A549 (cell line): ENCODE data around the gene TRIO. TPM values are rescaled to one million over a fixed set of nuclear protein-coding genes. Genes with fewer than 3 reads are reported as not detected.

Experiments
- ATAC-seq, 2 experiments: fragments of 200-7000 bp in 1 of 2; fragments of >200 bp in 1 of 2; cut with Nextera tagmentation in 1 of 2; cut with Tn5 transposase in 1 of 2; 3 replicates each; pipeline versions ENCODE4 v1.8.0 to v1.9.1; 2018 to 2020; ENCODE audit warnings: mild to moderate bottlenecking in 1 of 2, moderate library complexity in 1 of 2
- CTCF ChIA-PET: fragments of 300-600 bp; sonication (Branson Sonifier 250); formaldehyde crosslinking; extraction: SDS; loops from one replicate; lab custom pipeline; 2021; ENCODE audit warnings: antibody characterized with exemption, inconsistent platforms; lab: Yijun Ruan, JAX
- POLR2A ChIA-PET: fragments of 350-600 bp; formaldehyde crosslinking; extraction: SDS; loops from one replicate; lab custom pipeline; 2021; ENCODE audit warnings: antibody characterized with exemption, inconsistent platforms; lab: Yijun Ruan, JAX
- DNase-seq, 2 experiments: peaks; one replicate each; pipeline versions ENCODE4 v3.0.0 to v3.0.0-alpha.2; 2011 to 2016; ENCODE audit warnings: low read depth in 1 of 2, low spot score in 1 of 2
- FAIRE-seq: peaks from 2 replicates; lab custom pipeline; 2011; peaks lifted over from hg19 to GRCh38; lab: Jason Lieb, UNC
- H3K27ac ChIP-seq, 2 experiments: fragments of >200 bp; sonication (Bioruptor Twin); formaldehyde crosslinking; 3 replicates each; pipeline ENCODE4 v1.5.1; 2016 to 2017
- H3K4me1 ChIP-seq: fragments of >200 bp; sonication (Bioruptor Twin); formaldehyde crosslinking; 3 replicates; pipeline ENCODE4 v1.6.1; 2016
- H3K4me2 ChIP-seq: fragments of >200 bp; sonication (Bioruptor Twin); formaldehyde crosslinking; 3 replicates; pipeline ENCODE4 v1.6.1; 2016
- H3K4me3 ChIP-seq: fragments of >200 bp; sonication (Bioruptor Twin); formaldehyde crosslinking; 3 replicates; pipeline ENCODE4 v1.5.1; 2016
- H3K9me3 ChIP-seq: fragments of >200 bp; sonication (Bioruptor Twin); formaldehyde crosslinking; 3 replicates; pipeline ENCODE4 v1.6.1; 2016
- CBX8 ChIP-seq: fragments of 200-600 bp; sonication (generic); IDR thresholded peaks from 2 replicates; pipeline ENCODE4 v1.6.1; 2016
- CEBPB ChIP-seq, 2 experiments: fragments of >200 bp in 1 of 2; sonication (Bioruptor Twin) in 1 of 2; formaldehyde crosslinking in 1 of 2; IDR thresholded peaks; 2 replicates each; pipeline ENCODE4 v1.6.1; 2012 to 2016
- CHD2 ChIP-seq: fragments of 150-350 bp; IDR thresholded peaks from 2 replicates; pipeline ENCODE4 v1.6.1; 2014; ENCODE audit warnings: low read length; ENCODE audit not compliant: partially characterized antibody
- EHF ChIP-seq: fragments of 250-450 bp; sonication (Bioruptor Pico); IDR thresholded peaks from 2 replicates; pipeline ENCODE4 v1.5.0; 2020; ENCODE audit warnings: mild to moderate bottlenecking
- EP300 ChIP-seq, 2 experiments: fragments of >200 bp; sonication (Bioruptor Twin); formaldehyde crosslinking; IDR thresholded peaks; 2 replicates in 1 of 2; 3 replicates in 1 of 2; pipeline ENCODE4 v1.6.1; 2016 to 2017
- ESRRA ChIP-seq: fragments of 150-350 bp; IDR thresholded peaks from 2 replicates; pipeline ENCODE4 v1.6.1; 2014; ENCODE audit warnings: mild to moderate bottlenecking, low read length, borderline replicate concordance
- HOXA7 ChIP-seq: fragments of 250-450 bp; sonication (Bioruptor Pico); IDR thresholded peaks from 2 replicates; pipeline ENCODE4 v1.5.0; 2020; ENCODE audit warnings: mild to moderate bottlenecking, moderate library complexity
- JUNB ChIP-seq: fragments of >200 bp; sonication (Bioruptor Twin); formaldehyde crosslinking; IDR thresholded peaks from 2 replicates; pipeline ENCODE4 v1.6.1; 2016
- KDM1A ChIP-seq: fragments of 200-600 bp; sonication (generic); IDR thresholded peaks from 2 replicates; pipeline ENCODE4 v1.6.1; 2016; ENCODE audit warnings: low read depth, mild to moderate bottlenecking
- KDM5A ChIP-seq: fragments of 200-600 bp; sonication (generic); IDR thresholded peaks from 2 replicates; pipeline ENCODE4 v1.6.1; 2016; ENCODE audit warnings: antibody characterized with exemption, mild to moderate bottlenecking
- MAFK ChIP-seq: fragments of 450-650 bp; IDR thresholded peaks from 2 replicates; pipeline ENCODE4 v1.6.1; 2014; ENCODE audit not compliant: partially characterized antibody
- MYC ChIP-seq: IDR thresholded peaks from 2 replicates; pipeline ENCODE4 v1.6.1; 2012; ENCODE audit warnings: mild to moderate bottlenecking, inconsistent platforms, low read length, improper control_type of control experiment, borderline replicate concordance
- NPAS2 ChIP-seq: fragments of 250-450 bp; sonication (Bioruptor Pico); IDR thresholded peaks from 2 replicates; pipeline ENCODE4 v1.8.0; 2022; ENCODE audit warnings: mild to moderate bottlenecking, moderate library complexity, borderline replicate concordance
- PHF8 ChIP-seq: fragments of 200-600 bp; sonication (generic); IDR thresholded peaks from 2 replicates; pipeline ENCODE4 v1.6.1; 2016; ENCODE audit warnings: low read depth, mild to moderate bottlenecking, antibody characterized with exemption, moderate library complexity, borderline replicate concordance
- TP53 ChIP-seq: fragments of 250-450 bp; sonication (Bioruptor Pico); IDR thresholded peaks from 2 replicates; pipeline ENCODE4 v1.5.0; 2021; ENCODE audit warnings: mild to moderate bottlenecking, moderate library complexity
- ZFP36 ChIP-seq: fragments of 450-650 bp; IDR thresholded peaks from 2 replicates; pipeline ENCODE4 v1.6.1; 2014; ENCODE audit warnings: borderline replicate concordance; ENCODE audit not compliant: partially characterized antibody
- WGBS: methylation state at CpG from one replicate; pipeline ENCODE4 v1.1.6; 2017; ENCODE audit errors: missing lambda C conversion rate; 5-methylcytosine and 5-hydroxymethylcytosine counted together
- polyA plus RNA-seq, 4 experiments: library from polyadenylated mRNA; depleted of rRNA in 3 of 4; stranded (reverse); fragments of >200 nt; fragmentation: RNase III in 1 of 4; extraction: RNeasy Plus Mini Kit Qiagen cat#74134 plus additional on column Dnase treatment in 1 of 4; gene quantifications; 2 replicates in 3 of 4; 3 replicates in 1 of 4; pipeline ENCODE4 v1.2.3, GENCODE V29; 2011 to 2017
- TF ChIP-seq, protein P1 (sequence below): IDR thresholded peaks from 2 replicates; pipeline ENCODE4 v1.6.1; 2012; ENCODE audit warnings: low read depth, borderline replicate concordance
- TF ChIP-seq, protein P2 (sequence below): fragments of >200 bp; sonication (Bioruptor Twin); formaldehyde crosslinking; IDR thresholded peaks from 2 replicates; pipeline ENCODE4 v1.6.1; 2016
- TF ChIP-seq, protein P3 (sequence below): fragments of >200 bp; sonication (Bioruptor Twin); formaldehyde crosslinking; IDR thresholded peaks from 3 replicates; pipeline ENCODE4 v1.5.1; 2016
- TF ChIP-seq, protein P4 (sequence below): fragments of 200-600 bp; sonication (generic); IDR thresholded peaks from 2 replicates; pipeline ENCODE4 v1.6.1; 2016; ENCODE audit warnings: antibody characterized with exemption, mild to moderate bottlenecking, moderate library complexity

TRIO gene
- polyA plus RNA-seq, 2 of the 4 experiments (the other 2 are of a cell fraction) = 47.5 to 79.0 TPM

DNA sequence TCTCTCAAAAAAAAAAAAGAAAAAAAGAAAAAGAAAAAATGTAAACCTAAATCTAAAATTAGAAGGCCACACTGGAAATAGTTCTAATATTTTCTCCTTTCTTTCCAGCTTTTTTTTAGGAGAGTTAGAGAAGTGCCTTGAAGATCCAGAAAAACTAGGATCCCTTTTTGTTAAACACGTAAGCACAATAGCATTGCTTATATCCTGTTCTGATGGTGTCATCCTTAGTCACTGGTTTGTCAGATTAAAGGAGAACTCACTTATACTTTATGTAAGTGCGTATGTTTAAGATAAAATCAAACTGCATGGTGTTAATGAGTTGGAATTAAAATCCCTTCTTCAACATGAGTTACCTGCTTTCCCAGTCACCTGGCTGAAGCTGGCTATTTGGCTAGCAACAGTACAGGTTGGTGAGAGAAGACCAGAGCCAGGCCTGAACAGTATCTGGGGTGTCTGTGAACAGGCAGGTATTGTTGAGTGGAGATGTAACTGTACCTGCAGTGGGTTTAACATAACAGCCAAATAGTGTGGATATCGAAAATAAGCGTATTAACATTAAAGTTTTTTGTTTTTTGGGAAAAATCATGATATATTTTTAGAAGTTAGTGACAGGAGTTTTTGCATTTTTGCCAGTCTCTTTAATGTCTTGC lies 333.8 kb downstream of the TRIO start (continued):
- no peak for TF ChIP-seq ESRRA

DNA sequence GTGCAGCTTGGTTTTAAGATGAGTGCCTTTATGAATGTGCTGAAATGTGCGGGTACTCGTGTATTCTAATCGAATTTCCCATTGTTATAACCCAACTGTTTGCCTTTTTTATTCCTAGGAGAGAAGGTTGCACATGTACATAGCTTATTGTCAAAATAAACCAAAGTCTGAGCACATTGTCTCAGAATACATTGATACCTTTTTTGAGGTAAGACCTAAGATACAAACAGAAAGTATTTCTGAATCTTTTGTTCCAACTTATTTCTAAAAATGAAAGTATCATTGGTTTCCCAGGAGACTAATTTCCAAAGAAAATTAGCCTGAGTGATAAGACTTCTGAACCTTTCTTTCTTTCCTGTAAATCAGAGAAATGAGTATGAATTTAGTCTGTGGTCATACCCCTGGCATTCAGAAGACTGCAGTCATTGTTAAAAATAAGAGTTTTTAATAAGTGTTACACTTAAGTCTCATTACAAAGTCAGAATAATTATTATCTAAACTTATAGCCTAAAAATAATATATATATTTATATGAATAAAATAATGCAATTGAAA lies 336.1 kb downstream of the TRIO start:
- no peak for DNase-seq
- no peaks in the 10 kb centered on the region for H3K9me3 ChIP-seq
- H3K4me2 ChIP-seq = no peak overlapping the region
- ChIA-PET POLR2A (no interaction called here), CTCF (interaction anchor here (0.6 to 0.7 kb wide), 2 partner anchors 546 to 765 kb away, joined by 3 to 9 read pairs; no protein-coding TSS in a partner anchor)
- H3K4me3 ChIP-seq = no peak overlapping the region
- FAIRE-seq = no peak
- ATAC-seq = no peak
- no peak overlapping the region for H3K27ac ChIP-seq
- no peak for TF ChIP-seq NPAS2 (CRISPR knock-in tag)
- TF ChIP-seq, protein P1, sequence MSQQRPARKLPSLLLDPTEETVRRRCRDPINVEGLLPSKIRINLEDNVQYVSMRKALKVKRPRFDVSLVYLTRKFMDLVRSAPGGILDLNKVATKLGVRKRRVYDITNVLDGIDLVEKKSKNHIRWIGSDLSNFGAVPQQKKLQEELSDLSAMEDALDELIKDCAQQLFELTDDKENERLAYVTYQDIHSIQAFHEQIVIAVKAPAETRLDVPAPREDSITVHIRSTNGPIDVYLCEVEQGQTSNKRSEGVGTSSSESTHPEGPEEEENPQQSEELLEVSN = no peak
- no peak for TF ChIP-seq EHF (CRISPR knock-in tag)
- TF ChIP-seq KDM1A = no peak
- no peak for TF ChIP-seq PHF8
- TF ChIP-seq, protein P2, sequence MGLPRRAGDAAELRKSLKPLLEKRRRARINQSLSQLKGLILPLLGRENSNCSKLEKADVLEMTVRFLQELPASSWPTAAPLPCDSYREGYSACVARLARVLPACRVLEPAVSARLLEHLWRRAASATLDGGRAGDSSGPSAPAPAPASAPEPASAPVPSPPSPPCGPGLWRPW = no peak
- no peak for TF ChIP-seq KDM5A
- TF ChIP-seq EP300 (IDR thresholded peaks at IDR 0.05) = no peak
- TF ChIP-seq, protein P3, sequence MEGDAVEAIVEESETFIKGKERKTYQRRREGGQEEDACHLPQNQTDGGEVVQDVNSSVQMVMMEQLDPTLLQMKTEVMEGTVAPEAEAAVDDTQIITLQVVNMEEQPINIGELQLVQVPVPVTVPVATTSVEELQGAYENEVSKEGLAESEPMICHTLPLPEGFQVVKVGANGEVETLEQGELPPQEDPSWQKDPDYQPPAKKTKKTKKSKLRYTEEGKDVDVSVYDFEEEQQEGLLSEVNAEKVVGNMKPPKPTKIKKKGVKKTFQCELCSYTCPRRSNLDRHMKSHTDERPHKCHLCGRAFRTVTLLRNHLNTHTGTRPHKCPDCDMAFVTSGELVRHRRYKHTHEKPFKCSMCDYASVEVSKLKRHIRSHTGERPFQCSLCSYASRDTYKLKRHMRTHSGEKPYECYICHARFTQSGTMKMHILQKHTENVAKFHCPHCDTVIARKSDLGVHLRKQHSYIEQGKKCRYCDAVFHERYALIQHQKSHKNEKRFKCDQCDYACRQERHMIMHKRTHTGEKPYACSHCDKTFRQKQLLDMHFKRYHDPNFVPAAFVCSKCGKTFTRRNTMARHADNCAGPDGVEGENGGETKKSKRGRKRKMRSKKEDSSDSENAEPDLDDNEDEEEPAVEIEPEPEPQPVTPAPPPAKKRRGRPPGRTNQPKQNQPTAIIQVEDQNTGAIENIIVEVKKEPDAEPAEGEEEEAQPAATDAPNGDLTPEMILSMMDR = no peak
- H3K4me1 ChIP-seq = no peaks in the 10 kb centered on the region
- 92% methylated on average over 3 of the region's 3 CpGs for WGBS

DNA sequence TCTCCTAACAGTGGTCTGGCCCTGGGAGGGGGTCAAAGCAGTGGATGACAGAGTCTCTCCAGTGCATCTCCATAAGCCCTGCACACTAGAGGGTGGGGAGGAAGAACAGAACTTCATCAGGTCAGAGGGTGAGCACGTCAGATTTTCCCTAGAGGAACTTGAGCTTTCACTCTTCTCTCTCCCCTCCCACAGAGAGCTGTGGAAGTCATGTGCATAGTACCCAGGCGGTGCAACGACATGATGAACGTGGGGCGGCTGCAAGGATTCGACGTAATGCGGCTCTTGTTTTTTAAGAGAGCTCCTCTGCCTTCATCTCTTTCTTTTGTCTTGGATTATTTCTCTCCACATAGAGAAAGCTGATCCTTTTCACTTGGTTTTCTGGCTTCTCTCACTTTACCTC lies 338.2 kb downstream of the TRIO start:
- ChIA-PET CTCF (interaction anchor here (0.6 to 1.4 kb wide), 3 partner anchors 86 to 609 kb away, joined by 3 to 4 read pairs (median 4); no protein-coding TSS in a partner anchor), POLR2A (no interaction called here)
- Histone ChIP-seq H3K27ac (no peak overlapping the region), H3K4me1 (no peaks in the 10 kb centered on the region), H3K9me3 (no peaks in the 10 kb centered on the region), H3K4me2 (no peak overlapping the region), H3K4me3 (no peak overlapping the region)
- no peak for DNase-seq
- no peak for FAIRE-seq
- WGBS = 96% methylated on average over 8 of the region's 8 CpGs
- no peak for TF ChIP-seq CEBPB (IDR thresholded peaks at IDR 0.05)
- TF ChIP-seq HOXA7 (CRISPR knock-in tag) = no peak
- no peak for TF ChIP-seq PHF8
- TF ChIP-seq ESRRA = no peak
- no peak for TF ChIP-seq CHD2
- TF ChIP-seq, protein P3 = no peak
- TF ChIP-seq TP53 (CRISPR knock-in tag) = no peak
- TF ChIP-seq, protein P2 = no peak
- TF ChIP-seq ZFP36 = no peak
- no peak for TF ChIP-seq CBX8
- no peak for TF ChIP-seq KDM5A
- TF ChIP-seq MYC = no peak
- TF ChIP-seq JUNB = no peak
- no peak for TF ChIP-seq MAFK
- no peak for TF ChIP-seq NPAS2 (CRISPR knock-in tag)
- TF ChIP-seq, protein P4, sequence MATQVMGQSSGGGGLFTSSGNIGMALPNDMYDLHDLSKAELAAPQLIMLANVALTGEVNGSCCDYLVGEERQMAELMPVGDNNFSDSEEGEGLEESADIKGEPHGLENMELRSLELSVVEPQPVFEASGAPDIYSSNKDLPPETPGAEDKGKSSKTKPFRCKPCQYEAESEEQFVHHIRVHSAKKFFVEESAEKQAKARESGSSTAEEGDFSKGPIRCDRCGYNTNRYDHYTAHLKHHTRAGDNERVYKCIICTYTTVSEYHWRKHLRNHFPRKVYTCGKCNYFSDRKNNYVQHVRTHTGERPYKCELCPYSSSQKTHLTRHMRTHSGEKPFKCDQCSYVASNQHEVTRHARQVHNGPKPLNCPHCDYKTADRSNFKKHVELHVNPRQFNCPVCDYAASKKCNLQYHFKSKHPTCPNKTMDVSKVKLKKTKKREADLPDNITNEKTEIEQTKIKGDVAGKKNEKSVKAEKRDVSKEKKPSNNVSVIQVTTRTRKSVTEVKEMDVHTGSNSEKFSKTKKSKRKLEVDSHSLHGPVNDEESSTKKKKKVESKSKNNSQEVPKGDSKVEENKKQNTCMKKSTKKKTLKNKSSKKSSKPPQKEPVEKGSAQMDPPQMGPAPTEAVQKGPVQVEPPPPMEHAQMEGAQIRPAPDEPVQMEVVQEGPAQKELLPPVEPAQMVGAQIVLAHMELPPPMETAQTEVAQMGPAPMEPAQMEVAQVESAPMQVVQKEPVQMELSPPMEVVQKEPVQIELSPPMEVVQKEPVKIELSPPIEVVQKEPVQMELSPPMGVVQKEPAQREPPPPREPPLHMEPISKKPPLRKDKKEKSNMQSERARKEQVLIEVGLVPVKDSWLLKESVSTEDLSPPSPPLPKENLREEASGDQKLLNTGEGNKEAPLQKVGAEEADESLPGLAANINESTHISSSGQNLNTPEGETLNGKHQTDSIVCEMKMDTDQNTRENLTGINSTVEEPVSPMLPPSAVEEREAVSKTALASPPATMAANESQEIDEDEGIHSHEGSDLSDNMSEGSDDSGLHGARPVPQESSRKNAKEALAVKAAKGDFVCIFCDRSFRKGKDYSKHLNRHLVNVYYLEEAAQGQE = no peak
- no peak for ATAC-seq
